Stimulated activated CD8-positive, alpha-beta memory T cell treated with anti-CD3 and anti-CD28 coated beads, Interleukin-12 subunit alpha, Interleukin-12 subunit beta, amount 100 ng/mL, for 4 hours (primary cell): ENCODE measurements around the gene RMI2.

ENCODE experiments used
- DNase-seq: peaks from one replicate; pipeline ENCODE4 v3.0.0-alpha.2; 2020; ENCODE audit warnings: low read depth

Gene RMI2

DNA sequence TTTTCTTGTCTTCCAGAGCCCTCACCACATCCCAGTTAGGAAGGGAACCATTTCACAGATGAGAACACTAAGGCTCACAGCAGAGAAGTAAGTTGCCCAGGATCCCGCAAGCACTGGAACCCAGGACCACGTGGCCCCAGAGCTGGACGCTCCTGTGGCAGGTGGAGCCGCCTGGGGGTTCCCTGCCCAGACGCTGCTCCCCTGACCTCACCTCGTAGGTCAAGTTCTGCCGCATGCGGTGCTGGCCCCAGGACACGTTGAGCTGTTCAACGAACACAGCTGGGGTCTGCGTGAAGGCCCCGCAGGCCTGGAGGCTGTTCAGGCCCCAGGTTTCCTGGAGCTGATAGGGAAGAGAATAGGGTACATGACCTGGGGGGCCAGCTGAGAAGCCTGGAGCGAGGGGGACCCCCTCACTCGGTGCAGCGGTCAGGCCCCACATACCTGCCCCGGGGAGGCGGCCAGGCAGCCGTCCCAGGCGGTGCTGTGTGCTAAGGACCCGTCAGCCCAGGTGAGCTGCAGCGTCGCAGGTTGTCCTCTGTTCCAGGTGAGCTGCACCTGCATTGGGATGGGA lies 54.1 kb downstream of the RMI2 start:
- DNase-seq, result no peak

- DNase-seq, result no peak
Observed at GRCh38 chr16:11400076-11400475, 54.8 kb downstream of the RMI2 start.
